MM.1S (cell line): Measurements from ENCODE around the gene EFNA2.

Experiments
- EZH2 ChIP-seq: fragments of 300-600 bp; sonication (generic); optimal IDR thresholded peaks from 2 replicates; pipeline ENCODE3; 2017; ENCODE audit warnings: low read depth, mild to moderate bottlenecking, antibody characterized with exemption, low read length, mixed read lengths
- EZH2phosphoT487 ChIP-seq: fragments of 300-600 bp; sonication (generic); IDR thresholded peaks from 2 replicates; pipeline ENCODE4 v1.6.1; 2018; ENCODE audit warnings: antibody characterized with exemption, low read length
- TF ChIP-seq, protein P1 (sequence below): fragments of 300-600 bp; sonication (generic); IDR thresholded peaks from 2 replicates; pipeline ENCODE4 v1.5.1; 2016; ENCODE audit warnings: antibody characterized with exemption, low read length, mixed read lengths

DNA sequence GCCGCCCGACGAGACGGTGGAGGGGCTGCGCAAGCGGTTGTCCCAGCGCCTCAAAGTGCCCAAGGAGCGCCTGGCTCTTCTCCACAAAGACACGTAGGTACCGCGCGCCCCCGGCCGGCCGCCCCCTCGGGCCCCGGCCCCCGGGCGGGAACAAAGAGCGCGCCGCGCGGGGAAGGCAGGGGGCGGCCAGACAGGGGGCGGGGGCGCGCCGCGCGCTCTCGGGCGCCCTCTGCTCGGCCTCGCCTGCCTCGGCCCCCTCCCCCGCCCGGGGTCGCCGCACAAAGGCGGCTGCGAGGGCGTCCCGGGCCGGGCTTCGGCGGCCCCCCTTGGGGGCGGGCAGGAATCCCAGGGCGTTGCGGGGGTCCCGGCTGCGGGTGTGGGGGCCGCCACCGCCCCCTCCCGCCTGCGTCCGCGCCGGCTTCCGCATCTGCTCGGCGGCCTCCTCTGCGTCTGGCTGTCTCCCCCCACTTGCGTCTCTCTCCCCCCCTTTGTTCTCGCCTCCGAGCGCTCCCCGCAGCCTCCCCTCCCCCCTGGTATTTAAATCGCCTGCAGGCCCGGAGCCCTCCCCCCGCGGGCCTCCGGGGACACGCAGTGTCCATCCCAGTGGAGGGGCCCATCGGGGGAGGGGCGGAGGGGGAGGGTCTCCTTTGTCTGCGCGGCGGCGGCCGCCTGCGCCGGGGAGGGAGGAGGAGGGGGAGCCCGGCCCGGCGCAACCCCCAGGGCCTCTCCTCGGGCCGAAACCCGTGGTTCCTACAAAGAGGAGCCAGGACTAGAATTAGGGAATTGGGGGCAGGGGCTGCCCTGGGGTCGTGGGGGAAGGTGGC lies 35.0 kb upstream of the EFNA2 start:
- TF ChIP-seq, protein P1, sequence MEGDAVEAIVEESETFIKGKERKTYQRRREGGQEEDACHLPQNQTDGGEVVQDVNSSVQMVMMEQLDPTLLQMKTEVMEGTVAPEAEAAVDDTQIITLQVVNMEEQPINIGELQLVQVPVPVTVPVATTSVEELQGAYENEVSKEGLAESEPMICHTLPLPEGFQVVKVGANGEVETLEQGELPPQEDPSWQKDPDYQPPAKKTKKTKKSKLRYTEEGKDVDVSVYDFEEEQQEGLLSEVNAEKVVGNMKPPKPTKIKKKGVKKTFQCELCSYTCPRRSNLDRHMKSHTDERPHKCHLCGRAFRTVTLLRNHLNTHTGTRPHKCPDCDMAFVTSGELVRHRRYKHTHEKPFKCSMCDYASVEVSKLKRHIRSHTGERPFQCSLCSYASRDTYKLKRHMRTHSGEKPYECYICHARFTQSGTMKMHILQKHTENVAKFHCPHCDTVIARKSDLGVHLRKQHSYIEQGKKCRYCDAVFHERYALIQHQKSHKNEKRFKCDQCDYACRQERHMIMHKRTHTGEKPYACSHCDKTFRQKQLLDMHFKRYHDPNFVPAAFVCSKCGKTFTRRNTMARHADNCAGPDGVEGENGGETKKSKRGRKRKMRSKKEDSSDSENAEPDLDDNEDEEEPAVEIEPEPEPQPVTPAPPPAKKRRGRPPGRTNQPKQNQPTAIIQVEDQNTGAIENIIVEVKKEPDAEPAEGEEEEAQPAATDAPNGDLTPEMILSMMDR, result no peak
- TF ChIP-seq EZH2 (no peak), EZH2phosphoT487 (no peak)
